ENCODE measurements around the gene ACAD9.

The ACAD9 gene

DNA sequence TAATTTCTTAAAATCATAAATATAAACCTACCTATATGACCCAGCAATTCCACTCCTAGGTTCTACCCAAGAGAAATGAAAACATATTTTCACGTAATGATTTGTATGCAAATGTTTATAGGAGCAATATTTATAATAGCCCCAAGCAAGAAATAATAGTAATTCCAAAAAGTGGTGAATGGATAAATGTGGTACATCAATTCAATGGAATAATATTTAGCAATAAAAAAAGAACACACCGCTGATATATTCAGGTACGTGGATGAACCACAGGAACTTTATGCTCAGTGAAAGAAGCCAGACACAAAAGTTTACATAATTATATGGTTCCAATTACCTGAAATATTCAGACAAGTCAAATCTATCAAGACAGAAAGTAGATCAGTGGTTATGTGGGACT is 49.9 kb downstream of the ACAD9 start:
- H3K79me2 ChIP-seq (ENCODE audit: insufficient read depth, low read length): no peaks in the 10 kb centered on the region
- H3K27ac ChIP-seq (ENCODE audit: low read depth, low read length, poor library complexity, severe bottlenecking): no peak overlapping the region
- TF ChIP-seq EZH2 (IDR thresholded peaks at IDR 0.05; ENCODE audit: borderline replicate concordance, low read length): no peak
- TF ChIP-seq, protein P1, sequence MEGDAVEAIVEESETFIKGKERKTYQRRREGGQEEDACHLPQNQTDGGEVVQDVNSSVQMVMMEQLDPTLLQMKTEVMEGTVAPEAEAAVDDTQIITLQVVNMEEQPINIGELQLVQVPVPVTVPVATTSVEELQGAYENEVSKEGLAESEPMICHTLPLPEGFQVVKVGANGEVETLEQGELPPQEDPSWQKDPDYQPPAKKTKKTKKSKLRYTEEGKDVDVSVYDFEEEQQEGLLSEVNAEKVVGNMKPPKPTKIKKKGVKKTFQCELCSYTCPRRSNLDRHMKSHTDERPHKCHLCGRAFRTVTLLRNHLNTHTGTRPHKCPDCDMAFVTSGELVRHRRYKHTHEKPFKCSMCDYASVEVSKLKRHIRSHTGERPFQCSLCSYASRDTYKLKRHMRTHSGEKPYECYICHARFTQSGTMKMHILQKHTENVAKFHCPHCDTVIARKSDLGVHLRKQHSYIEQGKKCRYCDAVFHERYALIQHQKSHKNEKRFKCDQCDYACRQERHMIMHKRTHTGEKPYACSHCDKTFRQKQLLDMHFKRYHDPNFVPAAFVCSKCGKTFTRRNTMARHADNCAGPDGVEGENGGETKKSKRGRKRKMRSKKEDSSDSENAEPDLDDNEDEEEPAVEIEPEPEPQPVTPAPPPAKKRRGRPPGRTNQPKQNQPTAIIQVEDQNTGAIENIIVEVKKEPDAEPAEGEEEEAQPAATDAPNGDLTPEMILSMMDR (IDR thresholded peaks at IDR 0.05; ENCODE audit: low read length): no peak
- no peaks in the 10 kb centered on the region for H3F3A ChIP-seq (ENCODE audit: insufficient read depth, low read length)
- no peaks in the 10 kb centered on the region for H4K20me1 ChIP-seq (ENCODE audit: insufficient read depth, low read length)
- no peak overlapping the region for H2AFZ ChIP-seq (ENCODE audit: low read length)
- peaks cover 29% of the 10 kb centered on the region for H3K9me3 ChIP-seq (ENCODE audit: low read length)
- no peak overlapping the region for H3K9ac ChIP-seq (ENCODE audit: low read length)
- no peak overlapping the region for H3K4me3 ChIP-seq (ENCODE audit: low read depth, low read length, poor library complexity, severe bottlenecking)
- H3K36me3 ChIP-seq (ENCODE audit: insufficient read depth, low read length): no peaks in the 10 kb centered on the region; the same call in 1 of the 2 replicates
- no peak overlapping the region for H3K4me2 ChIP-seq (ENCODE audit: low read length)
- H3K4me1 ChIP-seq (ENCODE audit: insufficient read depth, low read length, severe bottlenecking): no peaks in the 10 kb centered on the region
- peaks cover 12% of the 10 kb centered on the region; the same call in 1 of the 2 replicates for H3K27me3 ChIP-seq (ENCODE audit: insufficient read depth, low read length)
- no peaks in the 10 kb centered on the region for H3K9me2 ChIP-seq (ENCODE audit: low read depth, low read length)

GRCh38 chr3:128931046-128931445 is 51.6 kb downstream of the ACAD9 start:
- Histone ChIP-seq H3K27ac (ENCODE audit: low read depth, low read length, poor library complexity, severe bottlenecking) (no peak overlapping the region), H3K9ac (ENCODE audit: low read length) (no peak overlapping the region), H3K4me2 (ENCODE audit: low read length) (no peak overlapping the region), H4K20me1 (ENCODE audit: insufficient read depth, low read length) (no peaks in the 10 kb centered on the region), H3K27me3 (ENCODE audit: insufficient read depth, low read length) (peaks cover 12% of the 10 kb centered on the region; the same call in 1 of the 2 replicates), H3K4me1 (ENCODE audit: insufficient read depth, low read length, severe bottlenecking) (no peaks in the 10 kb centered on the region), H3K36me3 (ENCODE audit: insufficient read depth, low read length) (no peaks in the 10 kb centered on the region; the same call in 1 of the 2 replicates), H3K9me2 (ENCODE audit: low read depth, low read length) (no peaks in the 10 kb centered on the region), H2AFZ (ENCODE audit: low read length) (no peak overlapping the region), H3K9me3 (ENCODE audit: low read length) (peaks cover 18% of the 10 kb centered on the region), H3K4me3 (ENCODE audit: low read depth, low read length, poor library complexity, severe bottlenecking) (no peak overlapping the region), H3F3A (ENCODE audit: insufficient read depth, low read length) (no peaks in the 10 kb centered on the region), H3K79me2 (ENCODE audit: insufficient read depth, low read length) (no peaks in the 10 kb centered on the region)
- TF ChIP-seq, protein P1 (IDR thresholded peaks at IDR 0.05; ENCODE audit: low read length): no peak
- TF ChIP-seq EZH2 (IDR thresholded peaks at IDR 0.05; ENCODE audit: borderline replicate concordance, low read length): no peak

- Histone ChIP-seq H3K27me3 (ENCODE audit: insufficient read depth, low read length) (peaks cover 12% of the 10 kb centered on the region; the same call in 1 of the 2 replicates), H4K20me1 (ENCODE audit: insufficient read depth, low read length) (no peaks in the 10 kb centered on the region), H2AFZ (ENCODE audit: low read length) (no peak overlapping the region), H3K27ac (ENCODE audit: low read depth, low read length, poor library complexity, severe bottlenecking) (no peak overlapping the region), H3K36me3 (ENCODE audit: insufficient read depth, low read length) (no peaks in the 10 kb centered on the region; the same call in 1 of the 2 replicates), H3K4me2 (ENCODE audit: low read length) (no peak overlapping the region), H3F3A (ENCODE audit: insufficient read depth, low read length) (no peaks in the 10 kb centered on the region), H3K9me3 (ENCODE audit: low read length) (peaks cover 12% of the 10 kb centered on the region), H3K79me2 (ENCODE audit: insufficient read depth, low read length) (no peaks in the 10 kb centered on the region), H3K4me1 (ENCODE audit: insufficient read depth, low read length, severe bottlenecking) (no peaks in the 10 kb centered on the region), H3K9me2 (ENCODE audit: low read depth, low read length) (no peaks in the 10 kb centered on the region), H3K4me3 (ENCODE audit: low read depth, low read length, poor library complexity, severe bottlenecking) (no peak overlapping the region), H3K9ac (ENCODE audit: low read length) (no peak overlapping the region)
- TF ChIP-seq, protein P1 (IDR thresholded peaks at IDR 0.05; ENCODE audit: low read length): no peak
- TF ChIP-seq EZH2 (IDR thresholded peaks at IDR 0.05; ENCODE audit: borderline replicate concordance, low read length): no peak
These were observed 53.2 kb downstream of the ACAD9 start for GRCh38 chr3:128932516-128933212.
